SU-DHL-6 (cell line): ENCODE measurements around the gene RAB1B.

Experiments used
- H2AFZ ChIP-seq: fragments of 200-600 bp; sonication (generic); 2 replicates; pipeline ENCODE4 v1.6.1; 2014; ENCODE audit warnings: low read depth, mild to moderate bottlenecking, moderate library complexity, mixed read lengths, antibody characterized with exemption, low read length; ENCODE audit not compliant: severe bottlenecking
- H3F3A ChIP-seq: fragments of 200-600 bp; shearing (Covaris generic); 2 replicates; pipeline ENCODE4 v1.6.0; 2016; ENCODE audit warnings: antibody characterized with exemption, mild to moderate bottlenecking; ENCODE audit not compliant: insufficient read depth
- H3K27ac ChIP-seq: fragments of 200-600 bp; sonication (generic); 2 replicates; pipeline ENCODE4 v1.5.1; 2016; ENCODE audit warnings: low read depth, mild to moderate bottlenecking, low read length, moderate library complexity, mixed read lengths
- H3K27me3 ChIP-seq: fragments of 200-600 bp; sonication (generic), shearing (Covaris generic); 2 replicates; pipeline ENCODE4 v1.6.0; 2014; ENCODE audit warnings: mild to moderate bottlenecking, low read length
- H3K36me3 ChIP-seq: fragments of 200-600 bp; sonication (generic); 2 replicates; pipeline ENCODE4 v1.6.1; 2014; ENCODE audit warnings: mild to moderate bottlenecking, low read length, mixed read lengths
- H3K4me2 ChIP-seq: fragments of 300-600, 200-600 bp; shearing (Covaris generic), sonication (generic); 2 replicates; pipeline ENCODE4 v1.6.0; 2014; ENCODE audit warnings: low read length, low read depth, mild to moderate bottlenecking; ENCODE audit not compliant: poor library complexity, severe bottlenecking
- H3K4me3 ChIP-seq: fragments of 200-600 bp; sonication (generic); 2 replicates; pipeline ENCODE4 v1.5.1; 2014; ENCODE audit warnings: antibody characterized with exemption, low read length, mild to moderate bottlenecking, mixed read lengths; ENCODE audit not compliant: insufficient read depth, poor library complexity, severe bottlenecking
- H3K79me2 ChIP-seq: fragments of 200-600 bp; sonication (generic); 2 replicates; pipeline ENCODE4 v1.6.1; 2014; ENCODE audit warnings: mild to moderate bottlenecking, low read length, moderate library complexity; ENCODE audit not compliant: insufficient read depth
- H3K9ac ChIP-seq: fragments of 200-600 bp; sonication (generic); 2 replicates; pipeline ENCODE4 v1.7.0; 2014; ENCODE audit warnings: mild to moderate bottlenecking, low read length
- H3K9me2 ChIP-seq: fragments of 200-600 bp; sonication (generic); replicated peaks from 2 replicates; pipeline ENCODE4 v1.6.1; 2014; ENCODE audit warnings: low read length; ENCODE audit not compliant: insufficient read depth
- H3K9me3 ChIP-seq: fragments of 200-600 bp; sonication (generic); 2 replicates; pipeline ENCODE4 v1.6.1; 2014; ENCODE audit warnings: low read length, mixed read lengths; ENCODE audit not compliant: insufficient read depth
- H4K20me1 ChIP-seq: fragments of 200-600 bp; sonication (generic); 2 replicates; pipeline ENCODE4 v1.6.1; 2014; ENCODE audit warnings: low read depth, mild to moderate bottlenecking, antibody characterized with exemption, low read length, moderate library complexity, mixed read lengths
- CTCF ChIP-seq: fragments of 200-600 bp; sonication (generic); IDR thresholded peaks from one replicate; pipeline ENCODE4 v1.5.1; 2017; ENCODE audit warnings: antibody characterized with exemption, mild to moderate bottlenecking, low read length, moderate library complexity; ENCODE audit not compliant: insufficient read depth, poor library complexity, severe bottlenecking
- EZH2phosphoT487 ChIP-seq: fragments of 200-600 bp; sonication (generic), shearing (Covaris generic); conservative IDR thresholded peaks from 2 replicates; pipeline ENCODE4 v1.6.1; 2018; ENCODE audit warnings: mild to moderate bottlenecking, antibody characterized with exemption, low read length, moderate library complexity, mixed read lengths

The RAB1B gene

DNA sequence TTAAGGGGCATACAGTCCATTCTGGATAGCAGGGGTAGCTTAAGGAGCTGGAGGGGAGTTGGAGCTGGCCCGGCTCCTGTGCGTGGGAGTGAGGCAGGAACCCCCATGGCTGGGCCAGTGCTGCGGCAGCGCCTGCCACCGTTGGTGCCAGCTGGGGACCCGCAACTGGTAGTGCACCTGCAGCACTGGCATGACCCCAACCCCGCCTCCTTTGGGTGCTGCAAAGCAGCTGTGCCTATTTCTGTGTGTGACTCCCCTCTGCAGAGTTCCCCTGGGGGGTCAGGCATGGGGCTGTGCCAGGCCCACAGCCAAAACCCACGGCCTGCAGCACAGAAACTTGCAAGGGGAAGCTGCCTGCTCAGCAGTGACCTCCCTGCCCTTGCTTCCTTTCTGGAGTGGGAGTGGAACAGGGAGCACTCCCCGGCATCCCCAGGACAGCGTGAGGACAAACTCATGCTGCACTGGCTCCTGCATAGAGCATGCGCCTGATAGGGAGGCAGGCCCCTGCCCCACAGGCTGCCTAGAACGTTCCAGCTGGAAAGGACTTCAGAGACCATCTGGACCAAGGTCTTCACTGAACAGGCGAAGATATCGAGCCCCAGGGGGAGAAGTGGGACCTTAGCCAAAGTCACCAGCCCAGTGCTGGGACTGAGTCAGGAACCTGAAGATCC lies 26.2 kb upstream of the RAB1B start:
- TF ChIP-seq CTCF, result no peak
- no peak for TF ChIP-seq EZH2phosphoT487
- no peaks in the 10 kb centered on the region for H3K9me2 ChIP-seq
- H3K9me3 ChIP-seq, result no peaks in the 10 kb centered on the region
- H3K4me3 ChIP-seq, result no peak overlapping the region
- H3K27me3 ChIP-seq, result no peaks in the 10 kb centered on the region
- H3K27ac ChIP-seq, result no peak overlapping the region
- no peaks in the 10 kb centered on the region for H3K79me2 ChIP-seq
- H3K36me3 ChIP-seq, result no peaks in the 10 kb centered on the region
- H3K9ac ChIP-seq, result no peak overlapping the region
- H2AFZ ChIP-seq, result no peak overlapping the region
- no peak overlapping the region for H3K4me2 ChIP-seq
- no peaks in the 10 kb centered on the region for H4K20me1 ChIP-seq
- no peaks in the 10 kb centered on the region for H3F3A ChIP-seq

DNA sequence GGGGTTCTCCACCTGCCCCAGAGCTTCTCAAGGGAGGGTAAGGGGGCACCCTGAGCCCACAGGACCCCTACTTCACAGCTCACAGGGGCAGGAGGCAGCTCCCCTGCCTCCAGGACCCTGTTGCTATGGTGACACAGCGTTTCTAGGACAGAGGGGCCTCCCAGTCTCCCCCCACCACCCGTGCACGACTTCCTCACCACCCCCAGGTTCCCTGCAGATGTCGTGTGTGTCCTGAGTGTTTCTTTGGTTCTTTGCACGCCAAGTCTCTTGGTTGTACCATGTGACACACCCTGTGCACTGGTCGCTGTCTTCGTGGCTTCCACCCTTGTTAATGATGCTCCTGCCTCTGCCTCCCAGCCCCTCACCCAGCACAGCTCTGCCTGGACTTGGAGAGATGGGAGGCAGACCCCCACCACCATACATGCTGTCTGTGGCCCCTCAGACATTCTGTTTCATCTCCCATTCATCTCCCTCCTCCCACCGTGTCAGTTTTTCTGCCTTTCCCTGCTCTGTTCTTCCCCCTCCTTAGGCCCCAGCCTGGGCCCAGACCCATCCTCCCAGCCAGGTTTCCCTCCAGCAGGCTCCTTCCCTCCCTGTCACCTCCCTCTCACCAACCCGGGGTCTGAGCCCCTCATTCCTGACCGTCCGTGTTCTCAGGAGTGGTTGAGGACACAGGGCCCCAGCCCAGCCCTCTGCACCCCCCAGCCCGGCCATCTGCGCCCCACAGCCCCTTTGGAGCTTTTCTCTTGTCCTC lies 24.5 kb upstream of the RAB1B start:
- H4K20me1 ChIP-seq, result no peaks in the 10 kb centered on the region
- no peaks in the 10 kb centered on the region for H3K79me2 ChIP-seq
- no peaks in the 10 kb centered on the region for H3F3A ChIP-seq
- H3K27ac ChIP-seq, result no peak overlapping the region
- H3K9me2 ChIP-seq, result no peaks in the 10 kb centered on the region
- H3K9me3 ChIP-seq, result no peaks in the 10 kb centered on the region
- H2AFZ ChIP-seq, result no peak overlapping the region
- H3K4me2 ChIP-seq, result no peak overlapping the region
- TF ChIP-seq CTCF (no peak), EZH2phosphoT487 (no peak)
- H3K4me3 ChIP-seq, result no peak overlapping the region
- no peaks in the 10 kb centered on the region for H3K27me3 ChIP-seq
- no peaks in the 10 kb centered on the region for H3K36me3 ChIP-seq
- no peak overlapping the region for H3K9ac ChIP-seq

DNA sequence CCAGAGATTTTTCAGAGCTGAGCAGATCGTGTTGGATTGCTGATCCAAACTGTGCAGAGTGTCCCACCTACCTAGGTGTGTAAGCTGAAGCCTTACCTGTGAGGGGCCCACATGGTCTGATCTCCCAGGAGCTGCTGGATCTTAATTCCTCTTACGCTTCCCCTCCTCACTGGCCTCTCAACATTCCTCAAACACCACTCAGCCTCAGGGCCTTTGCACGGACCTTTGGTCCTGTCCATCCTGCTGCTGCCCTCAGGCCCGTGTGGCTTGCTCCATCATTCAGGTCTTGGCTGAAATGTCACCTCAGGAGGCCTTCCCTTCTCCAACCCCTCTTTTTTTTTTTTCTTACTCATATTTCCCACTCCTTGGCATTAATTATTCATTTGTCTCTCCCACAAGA lies 21.1 kb upstream of the RAB1B start:
- H3K9me3 ChIP-seq, result no peaks in the 10 kb centered on the region
- H3K36me3 ChIP-seq, result no peaks in the 10 kb centered on the region
- no peak overlapping the region for H3K4me3 ChIP-seq
- H4K20me1 ChIP-seq, result no peaks in the 10 kb centered on the region
- no peak overlapping the region for H3K9ac ChIP-seq
- no peaks in the 10 kb centered on the region for H3K27me3 ChIP-seq
- no peaks in the 10 kb centered on the region for H3K9me2 ChIP-seq
- no peak overlapping the region for H2AFZ ChIP-seq
- no peaks in the 10 kb centered on the region for H3F3A ChIP-seq
- no peak overlapping the region for H3K4me2 ChIP-seq
- H3K79me2 ChIP-seq, result no peaks in the 10 kb centered on the region
- TF ChIP-seq CTCF (no peak), EZH2phosphoT487 (no peak)
- no peak overlapping the region for H3K27ac ChIP-seq
